Mucosa of gallbladder (tissue), 1 donor: ENCODE results near the gene OTOA. TPM values are rescaled to one million over a fixed set of nuclear protein-coding genes. Genes with fewer than 3 reads are reported as not detected.
"Not testable (repeated sequence)": the region's sequence is repeated elsewhere in the genome, so short reads cannot be mapped to it uniquely, and the experiment has no call there.

Experiments used
- DNase-seq: peaks from one replicate; pipeline ENCODE4 v3.0.0-alpha.2; 2020; ENCODE audit warnings: low spot score
- total RNA-seq: library from RNA; stranded (reverse); gene quantifications from one replicate; pipeline ENCODE4 v1.2.1, GENCODE V29; 2021
- donor health status: DM: no; HTN: no; CAD: no.

OTOA gene
- total RNA-seq, 1 donor from 2014 or later, result 0.46 TPM

GRCh38 chr16:21674456-21674855 lies 10.7 kb downstream of the OTOA start:
- DNase-seq, result not testable (repeated sequence)

DNA sequence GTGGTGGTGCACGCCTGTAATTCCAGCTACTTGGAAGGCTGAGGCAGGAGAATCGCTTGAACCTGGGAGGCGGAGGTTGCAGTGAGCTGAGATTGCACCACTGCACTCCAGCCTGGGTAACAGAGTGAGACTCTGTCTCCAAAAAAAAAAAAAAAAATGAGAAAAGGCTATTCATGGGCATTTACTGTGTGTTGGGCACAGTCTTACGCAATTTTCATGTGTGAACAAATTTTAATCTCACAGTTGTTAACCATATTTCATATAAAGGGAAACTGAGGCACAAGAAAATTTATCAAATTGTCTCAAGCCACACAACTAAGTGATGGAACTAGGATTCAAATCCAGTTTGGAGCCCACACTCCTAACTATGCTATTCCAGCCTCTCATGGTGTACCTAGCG lies 16.9 kb downstream of the OTOA start:
- not testable (repeated sequence) for DNase-seq

DNA sequence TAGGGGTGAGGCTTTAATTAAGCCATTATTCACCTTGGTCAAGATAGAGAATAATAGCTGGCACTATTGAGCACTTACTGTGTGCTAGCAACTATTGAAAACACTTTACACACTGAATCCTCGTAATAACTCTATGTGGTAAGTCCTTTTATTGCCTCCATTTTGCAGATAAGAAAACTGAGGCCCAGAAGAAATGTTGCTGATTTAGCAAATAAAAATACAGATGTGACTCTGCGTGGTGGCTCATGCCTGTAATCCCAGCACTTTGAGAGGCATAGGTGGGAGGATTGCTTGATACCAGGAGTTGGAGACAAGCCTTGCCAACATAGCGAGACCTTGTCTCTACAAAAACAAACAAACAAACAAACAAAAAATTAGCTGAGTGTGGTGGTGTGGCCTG lies 19.4 kb downstream of the OTOA start:
- no peak for DNase-seq

- no peak for DNase-seq
Measured at GRCh38 chr16:21684199-21684598, 20.4 kb downstream of the OTOA start.

- no peak for DNase-seq
Measured at GRCh38 chr16:21685034-21685455, 21.3 kb downstream of the OTOA start.

DNA sequence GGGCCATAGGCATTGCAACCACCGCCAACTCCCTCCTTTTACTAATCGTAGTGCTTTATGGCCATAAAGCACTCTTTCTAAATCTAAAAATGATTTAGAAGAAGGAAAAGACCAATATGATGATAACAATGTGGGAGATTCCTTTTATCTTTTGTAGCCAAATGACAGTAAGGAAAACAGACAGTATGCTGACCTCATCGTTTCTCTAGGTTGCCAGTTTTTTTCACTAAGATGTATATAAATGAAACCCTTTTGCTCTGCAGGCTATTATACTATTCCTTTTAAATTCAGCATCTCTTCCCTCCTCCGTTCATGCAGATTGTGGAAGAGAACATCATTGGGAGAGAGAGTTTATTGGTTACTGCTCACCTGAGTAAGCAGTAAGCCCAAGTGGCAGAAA lies 25.3 kb downstream of the OTOA start:
- DNase-seq, result no peak

DNA sequence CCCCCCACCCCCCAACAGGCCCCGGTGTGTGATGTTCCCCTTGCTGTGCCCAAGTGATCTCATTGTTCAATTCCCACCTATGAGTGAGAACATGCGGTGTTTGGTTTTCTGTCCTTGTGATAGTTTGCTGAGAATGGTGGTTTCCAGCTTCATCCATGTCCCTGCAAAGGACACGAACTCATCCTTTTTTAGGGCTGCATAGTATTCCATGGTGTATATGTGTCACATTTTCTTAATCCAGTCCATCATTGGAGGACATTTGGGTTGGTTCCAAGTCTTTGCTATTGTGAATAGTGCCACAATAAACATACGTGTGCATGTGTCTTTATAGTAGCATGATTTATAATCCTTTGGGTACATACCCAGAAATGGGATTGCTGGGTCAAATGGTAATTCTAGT lies 27.2 kb downstream of the OTOA start:
- not testable (repeated sequence) for DNase-seq

- DNase-seq, result no peak
Measured at GRCh38 chr16:21694609-21695008, 30.8 kb downstream of the OTOA start.

GRCh38 chr16:21697032-21697431 lies 33.3 kb downstream of the OTOA start:
- DNase-seq, result no peak

GRCh38 chr16:21698169-21699032 lies 34.6 kb downstream of the OTOA start:
- DNase-seq, result no peak

DNA sequence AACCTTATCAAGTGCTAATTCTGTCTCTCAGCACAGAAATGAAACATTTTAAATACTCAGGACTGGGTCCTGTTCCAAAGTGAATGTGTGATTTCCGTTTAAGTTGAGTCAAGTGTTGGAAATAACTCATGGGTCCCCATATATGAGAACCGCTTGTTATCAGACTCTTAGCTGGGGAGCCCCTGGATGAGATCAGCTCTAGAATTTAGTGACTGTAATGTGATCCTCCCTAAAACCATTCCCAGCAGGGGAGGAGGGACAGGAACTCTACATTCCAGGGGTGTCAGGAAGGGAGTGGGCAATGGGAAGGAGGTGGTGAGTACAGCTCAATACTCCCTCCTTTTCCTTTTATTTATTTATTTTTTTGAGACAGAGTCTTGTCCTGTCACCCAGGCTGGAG lies 37.5 kb downstream of the OTOA start:
- no peak for DNase-seq

GRCh38 chr16:21702276-21702675 lies 38.5 kb downstream of the OTOA start:
- DNase-seq, result no peak

DNA sequence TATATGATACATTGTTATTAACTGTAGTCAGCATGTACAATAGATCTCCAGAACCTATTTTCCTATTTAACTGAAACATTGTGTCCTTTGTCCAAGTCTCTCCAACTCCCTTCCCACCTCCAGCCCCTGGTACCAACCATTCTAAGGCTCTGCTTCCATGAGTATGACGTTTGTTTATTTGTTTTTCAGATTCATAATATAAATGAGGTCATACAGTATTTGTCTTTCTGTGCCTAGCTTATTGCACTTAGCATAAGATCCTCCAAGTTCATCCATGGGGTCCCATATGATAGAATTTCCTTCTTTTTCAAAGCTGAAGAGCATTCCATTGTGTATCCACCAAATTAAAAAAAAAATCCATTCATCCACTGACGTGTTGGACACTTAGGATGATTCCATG lies 39.4 kb downstream of the OTOA start:
- no peak for DNase-seq

GRCh38 chr16:21703589-21704174 lies 39.9 kb downstream of the OTOA start:
- DNase-seq, result no peak

- no peak for DNase-seq
Measured at GRCh38 chr16:21704266-21704665, 40.5 kb downstream of the OTOA start.

GRCh38 chr16:21704733-21705132 lies 41.0 kb downstream of the OTOA start:
- DNase-seq, result no peak

- DNase-seq, result peak; percentile 84
Measured at GRCh38 chr16:21708533-21709115, 44.9 kb downstream of the OTOA start.

GRCh38 chr16:21710938-21711337 lies 47.2 kb downstream of the OTOA start:
- no peak for DNase-seq

GRCh38 chr16:21713549-21714368 lies 50.0 kb downstream of the OTOA start:
- no peak for DNase-seq

DNA sequence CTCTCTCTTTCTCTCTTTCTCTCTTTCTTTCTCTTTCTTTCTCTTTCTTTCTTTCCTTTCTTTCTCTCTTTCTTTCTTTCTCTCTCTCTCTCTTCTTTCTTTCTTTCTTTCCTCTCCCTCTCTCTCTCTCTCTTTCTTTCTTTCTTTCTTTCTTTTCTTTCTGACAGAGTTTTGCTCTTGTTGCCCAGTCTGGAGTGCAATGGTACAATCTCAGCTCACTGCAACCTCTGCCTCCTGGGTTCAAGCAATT lies 50.5 kb downstream of the OTOA start:
- not testable (repeated sequence) for DNase-seq

- DNase-seq, result no peak
Measured at GRCh38 chr16:21717608-21718007, 53.8 kb downstream of the OTOA start.

DNA sequence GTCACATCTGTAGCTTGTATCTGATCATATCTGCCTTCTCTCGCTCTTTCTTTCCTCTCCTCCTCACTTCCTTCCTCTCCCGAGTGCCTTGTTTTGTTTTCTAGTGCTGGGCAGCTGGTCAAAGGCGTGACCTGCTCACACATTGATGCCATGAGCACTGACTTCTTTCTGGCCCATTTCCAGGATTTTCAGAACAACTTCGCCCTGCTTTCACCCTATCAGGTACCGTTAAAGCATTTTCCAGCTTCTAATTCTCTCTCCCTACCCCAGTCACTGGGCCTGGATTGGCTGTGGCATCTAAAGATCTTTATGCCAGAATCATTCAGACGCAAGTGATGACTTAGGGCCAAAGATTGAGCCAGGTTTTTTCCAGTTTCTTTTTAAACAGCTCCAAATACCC lies 55.5 kb downstream of the OTOA start:
- DNase-seq, result no peak
